ENCODE measurements around the gene TCF4. TPM values are rescaled to one million over a fixed set of nuclear protein-coding genes. Genes with fewer than 3 reads are reported as not detected.

Gene TCF4
- total RNA-seq, 1 experiment from 2014 or later, result 0.42 TPM

- no peaks in the 10 kb centered on the region for H3K36me3 ChIP-seq (ENCODE audit: control insufficient read depth in 1 of 2, insufficient read depth in 2 of 2, low read length in 2 of 2)
- ChIA-PET RAD21 (ENCODE audit: low non-redundant PET in 1 of 2, low total read pairs in 2 of 2, uncharacterized antibody in 2 of 2, unreplicated experiment in 2 of 2) (no interaction called here), CTCF (no interaction called here), POLR2A (no interaction called here)
- peaks cover 3 to 4% of the 10 kb centered on the region in 2 experiments; a peak in 2 of 4 replicates for H3K9me3 ChIP-seq (ENCODE audit: control insufficient read depth in 1 of 2, insufficient read depth in 1 of 2, low read depth in 1 of 2, low read length in 2 of 2)
- H3K4me1 ChIP-seq (ENCODE audit: control insufficient read depth in 1 of 2, insufficient read depth in 2 of 2, low read length in 2 of 2), result no peaks in the 10 kb centered on the region
- no peak overlapping the region for H3K9ac ChIP-seq (ENCODE audit: low read length)
- TF ChIP-seq, protein P1, sequence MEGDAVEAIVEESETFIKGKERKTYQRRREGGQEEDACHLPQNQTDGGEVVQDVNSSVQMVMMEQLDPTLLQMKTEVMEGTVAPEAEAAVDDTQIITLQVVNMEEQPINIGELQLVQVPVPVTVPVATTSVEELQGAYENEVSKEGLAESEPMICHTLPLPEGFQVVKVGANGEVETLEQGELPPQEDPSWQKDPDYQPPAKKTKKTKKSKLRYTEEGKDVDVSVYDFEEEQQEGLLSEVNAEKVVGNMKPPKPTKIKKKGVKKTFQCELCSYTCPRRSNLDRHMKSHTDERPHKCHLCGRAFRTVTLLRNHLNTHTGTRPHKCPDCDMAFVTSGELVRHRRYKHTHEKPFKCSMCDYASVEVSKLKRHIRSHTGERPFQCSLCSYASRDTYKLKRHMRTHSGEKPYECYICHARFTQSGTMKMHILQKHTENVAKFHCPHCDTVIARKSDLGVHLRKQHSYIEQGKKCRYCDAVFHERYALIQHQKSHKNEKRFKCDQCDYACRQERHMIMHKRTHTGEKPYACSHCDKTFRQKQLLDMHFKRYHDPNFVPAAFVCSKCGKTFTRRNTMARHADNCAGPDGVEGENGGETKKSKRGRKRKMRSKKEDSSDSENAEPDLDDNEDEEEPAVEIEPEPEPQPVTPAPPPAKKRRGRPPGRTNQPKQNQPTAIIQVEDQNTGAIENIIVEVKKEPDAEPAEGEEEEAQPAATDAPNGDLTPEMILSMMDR (IDR thresholded peaks at IDR 0.05 in 2 of 3, conservative IDR thresholded peaks at IDR 0.05 in 1 of 3; ENCODE audit: borderline replicate concordance in 1 of 3, insufficient read depth in 1 of 3, low read depth in 2 of 3, low read length in 2 of 3), result no peak
- TF ChIP-seq POLR2A (IDR thresholded peaks at IDR 0.05; ENCODE audit: borderline replicate concordance, extremely low read depth, insufficient read depth, insufficient read length), result no peak
- TF ChIP-seq RAD21 (IDR thresholded peaks at IDR 0.05; ENCODE audit: low read depth), result no peak
- no peak for TF ChIP-seq TCF7L2 (IDR thresholded peaks at IDR 0.05; ENCODE audit: borderline replicate concordance, extremely low read depth, insufficient read depth, insufficient read length)
- TF ChIP-seq, protein P2, sequence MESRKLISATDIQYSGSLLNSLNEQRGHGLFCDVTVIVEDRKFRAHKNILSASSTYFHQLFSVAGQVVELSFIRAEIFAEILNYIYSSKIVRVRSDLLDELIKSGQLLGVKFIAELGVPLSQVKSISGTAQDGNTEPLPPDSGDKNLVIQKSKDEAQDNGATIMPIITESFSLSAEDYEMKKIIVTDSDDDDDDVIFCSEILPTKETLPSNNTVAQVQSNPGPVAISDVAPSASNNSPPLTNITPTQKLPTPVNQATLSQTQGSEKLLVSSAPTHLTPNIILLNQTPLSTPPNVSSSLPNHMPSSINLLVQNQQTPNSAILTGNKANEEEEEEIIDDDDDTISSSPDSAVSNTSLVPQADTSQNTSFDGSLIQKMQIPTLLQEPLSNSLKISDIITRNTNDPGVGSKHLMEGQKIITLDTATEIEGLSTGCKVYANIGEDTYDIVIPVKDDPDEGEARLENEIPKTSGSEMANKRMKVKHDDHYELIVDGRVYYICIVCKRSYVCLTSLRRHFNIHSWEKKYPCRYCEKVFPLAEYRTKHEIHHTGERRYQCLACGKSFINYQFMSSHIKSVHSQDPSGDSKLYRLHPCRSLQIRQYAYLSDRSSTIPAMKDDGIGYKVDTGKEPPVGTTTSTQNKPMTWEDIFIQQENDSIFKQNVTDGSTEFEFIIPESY (IDR thresholded peaks at IDR 0.05; ENCODE audit: extremely low read depth, insufficient replicate concordance, low read length), result no peak
- no peak for TF ChIP-seq EZH2 (IDR thresholded peaks at IDR 0.05)
- no peak for TF ChIP-seq SIN3A (IDR thresholded peaks at IDR 0.05; ENCODE audit: low read depth)
- TF ChIP-seq POLR2AphosphoS5 (IDR thresholded peaks at IDR 0.05; ENCODE audit: low read depth, low read length), result no peak
- TF ChIP-seq FOSL1 (IDR thresholded peaks at IDR 0.05; ENCODE audit: low read depth), result no peak
- TF ChIP-seq, protein P3, sequence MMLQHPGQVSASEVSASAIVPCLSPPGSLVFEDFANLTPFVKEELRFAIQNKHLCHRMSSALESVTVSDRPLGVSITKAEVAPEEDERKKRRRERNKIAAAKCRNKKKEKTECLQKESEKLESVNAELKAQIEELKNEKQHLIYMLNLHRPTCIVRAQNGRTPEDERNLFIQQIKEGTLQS (IDR thresholded peaks at IDR 0.05), result no peak
- TF ChIP-seq REST (IDR thresholded peaks at IDR 0.05; ENCODE audit: low read depth), result no peak
- no peak for TF ChIP-seq ZNF274 (IDR thresholded peaks at IDR 0.05; ENCODE audit: low read depth, low read length)
- TF ChIP-seq EGR1 (IDR thresholded peaks at IDR 0.05; ENCODE audit: low read depth), result no peak
- TF ChIP-seq EZH2phosphoT487 (IDR thresholded peaks at IDR 0.05; ENCODE audit: borderline replicate concordance), result no peak
- no peak for TF ChIP-seq MAX (IDR thresholded peaks at IDR 0.05)
- TF ChIP-seq CEBPB (IDR thresholded peaks at IDR 0.05; ENCODE audit: low read depth), result no peak
- TF ChIP-seq SRF (IDR thresholded peaks at IDR 0.05; ENCODE audit: low read depth), result no peak
- no peak for TF ChIP-seq YY1 (IDR thresholded peaks at IDR 0.05; ENCODE audit: extremely low read depth, insufficient replicate concordance, low read depth, low read length)
- no peak for TF ChIP-seq ELF1 (IDR thresholded peaks at IDR 0.05; ENCODE audit: borderline replicate concordance, low read depth)
- no peak for TF ChIP-seq JUND (IDR thresholded peaks at IDR 0.05)
- no peak overlapping the region for H3K27ac ChIP-seq (ENCODE audit: low read depth, low read length)
- H3K9me2 ChIP-seq (ENCODE audit: insufficient read depth), result no peaks in the 10 kb centered on the region
- intact Hi-C loops (cut with micrococcal nuclease), result no loop called here
- BruUV-seq (replicated peaks), result no TSS peak
- H3K79me2 ChIP-seq (ENCODE audit: insufficient read depth, low read length), result no peaks in the 10 kb centered on the region
- H3K4me3 ChIP-seq (replicated peaks in 1 of 2; ENCODE audit: low read depth in 1 of 2, low read length in 2 of 2), result no peak overlapping the region
- no peaks in the 10 kb centered on the region for H4K20me1 ChIP-seq (ENCODE audit: insufficient read depth)
- ATAC-seq, result no peak
- H2AFZ ChIP-seq (ENCODE audit: low read depth, low read length, poor library complexity, severe bottlenecking), result no peak overlapping the region
- no peak for DNase-seq (ENCODE audit: low read depth, low spot score)
- no peaks in the 10 kb centered on the region for H3K27me3 ChIP-seq (ENCODE audit: insufficient read depth, low read length)
- no peak overlapping the region for H3K4me2 ChIP-seq (ENCODE audit: low read length)
Observed at GRCh38 chr18:55455938-55456337, 132.1 kb downstream of the TCF4 start.
